Endothelial cell (in vitro differentiated cells): Measurements from ENCODE around the gene AP1G2. TPM values are rescaled to one million over a fixed set of nuclear protein-coding genes. Genes with fewer than 3 reads are reported as not detected.

Experiments
- DNase-seq: peaks from one replicate; pipeline ENCODE4 v3.0.0; 2021; ENCODE audit warnings: low spot score
- H3K27ac Mint-ChIP-seq: one replicate; pipeline ENCODE4 v1.8.0; 2021; ENCODE audit warnings: mixed read lengths, inconsistent platforms; ENCODE audit not compliant: unreplicated experiment
- H3K27me3 Mint-ChIP-seq: one replicate; pipeline ENCODE4 v1.8.0; 2021; ENCODE audit warnings: mild to moderate bottlenecking, moderate library complexity, mixed read lengths, inconsistent platforms; ENCODE audit not compliant: unreplicated experiment
- H3K36me3 Mint-ChIP-seq: one replicate; pipeline ENCODE4 v1.8.0; 2021; ENCODE audit warnings: mild to moderate bottlenecking, low read depth, mixed read lengths, inconsistent platforms; ENCODE audit not compliant: unreplicated experiment
- H3K4me1 Mint-ChIP-seq: one replicate; pipeline ENCODE4 v1.8.0; 2021; ENCODE audit warnings: mild to moderate bottlenecking, mixed read lengths, inconsistent platforms; ENCODE audit not compliant: unreplicated experiment
- H3K4me3 Mint-ChIP-seq: one replicate; pipeline ENCODE4 v1.8.0; 2021; ENCODE audit warnings: mild to moderate bottlenecking, mixed read lengths, inconsistent platforms; ENCODE audit not compliant: unreplicated experiment
- H3K9me3 Mint-ChIP-seq: one replicate; pipeline ENCODE4 v1.8.0; 2021; ENCODE audit warnings: mixed read lengths, inconsistent platforms; ENCODE audit not compliant: unreplicated experiment
- CTCF ChIP-seq: fragments of 200-600 bp; sonication (generic); IDR thresholded peaks from one replicate; pipeline ENCODE4 v1.5.0; 2021; ENCODE audit warnings: antibody characterized with exemption; ENCODE audit not compliant: unreplicated experiment
- total RNA-seq: library from RNA; stranded (reverse); fragmentation: NEBNext Ultra II Directional; extraction: Animal tissue kit (Norgen Biotek cat#: 25700); gene quantifications from one replicate; pipeline ENCODE4 v1.2.1, GENCODE V29; 2021; ENCODE audit not compliant: unreplicated experiment

AP1G2 gene
- total RNA-seq, 1 donor from 2014 or later: 134 TPM

- Mint-ChIP-seq H3K4me3 (peak overlapping the region; percentile 97), H3K4me1 (peaks cover 43% of the 10 kb centered on the region), H3K27ac (peak overlapping the region; percentile 31), H3K36me3 (peaks cover 16% of the 10 kb centered on the region), H3K27me3 (peaks cover 21% of the 10 kb centered on the region), H3K9me3 (no peaks in the 10 kb centered on the region)
- no peak for TF ChIP-seq CTCF
- DNase-seq: no peak
These were observed 519 bp upstream of the AP1G2 start for GRCh38 chr14:23568021-23568599.

- Mint-ChIP-seq H3K9me3 (no peaks in the 10 kb centered on the region), H3K36me3 (peaks cover 20% of the 10 kb centered on the region), H3K4me1 (peaks cover 30% of the 10 kb centered on the region), H3K4me3 (peak overlapping the region; percentile 97), H3K27me3 (peaks cover 18% of the 10 kb centered on the region), H3K27ac (no peak overlapping the region)
- TF ChIP-seq CTCF: no peak
- DNase-seq: no peak
These were observed 809 bp downstream of the AP1G2 start for GRCh38 chr14:23566778-23567185.

GRCh38 chr14:23566112-23566777, 1.3 kb downstream of the AP1G2 start:
- DNase-seq: no peak
- Mint-ChIP-seq H3K27me3 (peaks cover 14% of the 10 kb centered on the region), H3K36me3 (peaks cover 24% of the 10 kb centered on the region), H3K27ac (no peak overlapping the region), H3K9me3 (no peaks in the 10 kb centered on the region), H3K4me3 (peak overlapping the region; percentile 97), H3K4me1 (peaks cover 27% of the 10 kb centered on the region)
- no peak for TF ChIP-seq CTCF

GRCh38 chr14:23565626-23566025, 2.0 kb downstream of the AP1G2 start:
- TF ChIP-seq CTCF: no peak
- DNase-seq: no peak
- no peak overlapping the region for H3K4me3 Mint-ChIP-seq
- no peaks in the 10 kb centered on the region for H3K9me3 Mint-ChIP-seq
- peaks cover 28% of the 10 kb centered on the region for H3K36me3 Mint-ChIP-seq
- peaks cover 27% of the 10 kb centered on the region for H3K4me1 Mint-ChIP-seq
- H3K27me3 Mint-ChIP-seq: peaks cover 16% of the 10 kb centered on the region
- H3K27ac Mint-ChIP-seq: no peak overlapping the region

- DNase-seq: no peak
- H3K4me1 Mint-ChIP-seq: peaks cover 27% of the 10 kb centered on the region
- no peak for TF ChIP-seq CTCF
- peaks cover 16% of the 10 kb centered on the region for H3K27me3 Mint-ChIP-seq
- H3K9me3 Mint-ChIP-seq: no peaks in the 10 kb centered on the region
- peaks cover 35% of the 10 kb centered on the region for H3K36me3 Mint-ChIP-seq
- no peak overlapping the region for H3K4me3 Mint-ChIP-seq
- H3K27ac Mint-ChIP-seq: no peak overlapping the region
These were observed 2.7 kb downstream of the AP1G2 start for GRCh38 chr14:23564876-23565275.
